OCI-LY7 (cell line): ENCODE data around the gene HOTAIR. TPM values are rescaled to one million over a fixed set of nuclear protein-coding genes. Genes with fewer than 3 reads are reported as not detected.

ENCODE experiments used
- BruUV-seq: library from RNA; stranded (reverse); fragments of 400-500 nt; replicated peaks from 2 replicates; lab custom pipeline; 2021; lab: Mats Ljungman, UMichigan
- CTCF ChIA-PET: fragments of 300-600 bp; sonication (Branson Sonifier 250); formaldehyde crosslinking; loops from one replicate; lab custom pipeline; 2022; ENCODE audit warnings: antibody characterized with exemption; ENCODE audit not compliant: unreplicated experiment; lab: Charles Lee
- POLR2A ChIA-PET: fragments of 300-600 bp; sonication (Branson Sonifier 250); formaldehyde crosslinking; loops from one replicate; lab custom pipeline; 2022; ENCODE audit warnings: antibody characterized with exemption; lab: Charles Lee
- DNase-seq: peaks from one replicate; pipeline ENCODE4 v3.0.0-alpha.2; 2015; ENCODE audit warnings: low spot score
- H2AFZ ChIP-seq: fragments of 200-600 bp; sonication (generic), shearing (Covaris generic); 2 replicates; pipeline ENCODE4 v1.6.1; 2014; ENCODE audit warnings: mild to moderate bottlenecking, antibody characterized with exemption, low read length, moderate library complexity
- H3K27ac ChIP-seq: fragments of 200-600 bp; sonication (generic); 2 replicates; pipeline ENCODE4 v1.5.1; 2014; ENCODE audit warnings: mixed run types, low read depth, mild to moderate bottlenecking, moderate library complexity, low read length, inconsistent platforms; ENCODE audit not compliant: poor library complexity, severe bottlenecking
- H3K36me3 ChIP-seq: fragments of 200-600 bp; sonication (generic); 2 replicates; pipeline ENCODE4 v1.6.1; 2014; ENCODE audit warnings: mild to moderate bottlenecking, antibody characterized with exemption, low read length, moderate library complexity, mixed read lengths; ENCODE audit not compliant: insufficient read depth
- H3K4me1 ChIP-seq: fragments of 200-600 bp; sonication (generic); 2 replicates; pipeline ENCODE4 v1.5.1; 2014; ENCODE audit warnings: mild to moderate bottlenecking, low read length; ENCODE audit not compliant: insufficient read depth, poor library complexity, severe bottlenecking
- H3K4me2 ChIP-seq: fragments of 200-600 bp; sonication (generic); 2 replicates; pipeline ENCODE4 v1.6.1; 2014; ENCODE audit warnings: mild to moderate bottlenecking, low read length
- H3K4me3 ChIP-seq: fragments of 200-600 bp; sonication (generic); 2 replicates; pipeline ENCODE4 v1.5.1; 2014; ENCODE audit warnings: mild to moderate bottlenecking, low read depth, low read length; ENCODE audit not compliant: poor library complexity, severe bottlenecking
- H3K79me2 ChIP-seq: fragments of 200-600 bp; sonication (generic); 2 replicates; pipeline ENCODE4 v1.6.1; 2016; ENCODE audit warnings: low read depth, mild to moderate bottlenecking, low read length, moderate library complexity, mixed read lengths; ENCODE audit not compliant: insufficient read depth
- H3K9me2 ChIP-seq: fragments of 200-600 bp; sonication (generic); 2 replicates; pipeline ENCODE4 v1.6.1; 2016; ENCODE audit warnings: mild to moderate bottlenecking, low read length, mixed read lengths; ENCODE audit not compliant: insufficient read depth
- H3K9me3 ChIP-seq: fragments of 200-600 bp; sonication (generic); 2 replicates; pipeline ENCODE4 v1.6.1; 2014; ENCODE audit warnings: mild to moderate bottlenecking, mixed run types, low read length, mixed read lengths
- H4K20me1 ChIP-seq: fragments of 200-600 bp; sonication (generic); 2 replicates; pipeline ENCODE4 v1.6.1; 2014; ENCODE audit warnings: mild to moderate bottlenecking, antibody characterized with exemption, low read length, moderate library complexity, mixed read lengths; ENCODE audit not compliant: insufficient read depth
- CTCF ChIP-seq: fragments of 200-600 bp; sonication (generic); conservative IDR thresholded peaks from 2 replicates; pipeline ENCODE4 v1.5.1; 2014; ENCODE audit warnings: mild to moderate bottlenecking, antibody characterized with exemption, low read length, moderate library complexity, mixed read lengths
- EZH2phosphoT487 ChIP-seq: fragments of 200-600 bp; sonication (generic); IDR thresholded peaks from 2 replicates; pipeline ENCODE4 v1.6.1; 2018; ENCODE audit warnings: low read depth, borderline replicate concordance, mild to moderate bottlenecking, mixed run types, antibody characterized with exemption, low read length, moderate library complexity, mixed read lengths
- intact Hi-C: fragments of 100-400 bp; cut with micrococcal nuclease; formaldehyde crosslinking; loops from one replicate; pipeline ENCODE4 v1.10.0; 2022; ENCODE audit not compliant: unreplicated experiment
- total RNA-seq, 2 experiments: library from RNA; depleted of rRNA in 1 of 2; stranded (reverse); fragments of >200 nt in 1 of 2; shearing (Covaris generic) in 1 of 2; gene quantifications; 2 replicates each; pipeline ENCODE4 v1.2.3, GENCODE V29; 2014 to 2022

HOTAIR gene
- total RNA-seq, 2 experiments from 2014 or later: 0.88 to 5.3 TPM

GRCh38 chr12:53970451-53970850 lies 4.3 kb downstream of the HOTAIR start:
- Histone ChIP-seq H2AFZ (no peak overlapping the region), H3K9me2 (no peaks in the 10 kb centered on the region), H3K9me3 (no peaks in the 10 kb centered on the region), H3K79me2 (no peaks in the 10 kb centered on the region), H4K20me1 (no peaks in the 10 kb centered on the region), H3K27ac (no peak overlapping the region), H3K4me3 (no peak overlapping the region), H3K4me2 (no peak overlapping the region), H3K36me3 (no peaks in the 10 kb centered on the region), H3K4me1 (peaks cover 10% of the 10 kb centered on the region)
- DNase-seq: no peak
- no TSS peak for BruUV-seq
- ChIA-PET POLR2A (no interaction called here), CTCF (no interaction called here)
- TF ChIP-seq EZH2phosphoT487 (no peak), CTCF (no peak)
- intact Hi-C loops: no loop called here

- Histone ChIP-seq H3K36me3 (no peaks in the 10 kb centered on the region), H3K9me3 (no peaks in the 10 kb centered on the region), H3K27ac (no peak overlapping the region), H2AFZ (no peak overlapping the region), H4K20me1 (no peaks in the 10 kb centered on the region), H3K4me3 (no peak overlapping the region), H3K4me2 (no peak overlapping the region), H3K9me2 (no peaks in the 10 kb centered on the region), H3K79me2 (no peaks in the 10 kb centered on the region), H3K4me1 (peaks cover 14% of the 10 kb centered on the region)
- intact Hi-C loops: no loop called here
- BruUV-seq: no TSS peak
- TF ChIP-seq CTCF: no peak
- no peak for TF ChIP-seq EZH2phosphoT487
- CTCF ChIA-PET: no interaction called here
- POLR2A ChIA-PET: no interaction called here
- no peak for DNase-seq
Observed at GRCh38 chr12:53969588-53970259, 5.0 kb downstream of the HOTAIR start.
